Uterus (tissue), 2 donors: ENCODE results near the gene SPTLC3.

Experiments used
- POLR2A ChIP-seq, 2 donors: fragments of 450-650 bp; IDR thresholded peaks; one replicate each; pipeline ENCODE4 v1.6.1; 2016; ENCODE audit warnings: antibody characterized with exemption in 2 of 2, mild to moderate bottlenecking in 1 of 2, moderate library complexity in 1 of 2
- TF ChIP-seq, protein P1 (sequence below), 4 experiments: fragments of 200-600 bp in 2 of 4; fragments of 450-650 bp in 2 of 4; sonication (generic) in 2 of 4; IDR thresholded peaks; one replicate each; pipeline ENCODE4 v1.5.1; 2016 to 2019; ENCODE audit warnings: antibody characterized with exemption in 4 of 4, mild to moderate bottlenecking in 2 of 4, moderate library complexity in 1 of 4

DNA sequence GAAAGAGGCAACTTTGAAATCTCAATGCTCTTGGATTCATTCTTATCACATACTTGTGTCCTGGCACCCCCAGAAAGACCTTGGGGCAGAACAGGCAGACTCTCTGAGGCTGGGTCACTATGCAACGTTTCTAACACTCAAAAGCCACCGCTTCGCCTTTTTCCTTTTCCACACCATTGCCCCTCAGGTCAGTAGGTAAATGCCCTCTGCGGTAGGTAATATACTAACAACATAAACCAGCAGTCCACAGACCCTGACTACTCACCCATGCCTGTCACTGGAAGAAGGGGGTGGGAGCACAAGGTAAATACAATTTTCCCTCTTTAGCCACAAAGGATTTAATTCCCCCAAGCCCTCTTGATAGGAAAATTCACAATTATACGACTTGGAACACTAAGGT, 6.5 kb upstream of the SPTLC3 start:
- TF ChIP-seq POLR2A (IDR thresholded peaks at IDR 0.05): no peak
- TF ChIP-seq, protein P1, sequence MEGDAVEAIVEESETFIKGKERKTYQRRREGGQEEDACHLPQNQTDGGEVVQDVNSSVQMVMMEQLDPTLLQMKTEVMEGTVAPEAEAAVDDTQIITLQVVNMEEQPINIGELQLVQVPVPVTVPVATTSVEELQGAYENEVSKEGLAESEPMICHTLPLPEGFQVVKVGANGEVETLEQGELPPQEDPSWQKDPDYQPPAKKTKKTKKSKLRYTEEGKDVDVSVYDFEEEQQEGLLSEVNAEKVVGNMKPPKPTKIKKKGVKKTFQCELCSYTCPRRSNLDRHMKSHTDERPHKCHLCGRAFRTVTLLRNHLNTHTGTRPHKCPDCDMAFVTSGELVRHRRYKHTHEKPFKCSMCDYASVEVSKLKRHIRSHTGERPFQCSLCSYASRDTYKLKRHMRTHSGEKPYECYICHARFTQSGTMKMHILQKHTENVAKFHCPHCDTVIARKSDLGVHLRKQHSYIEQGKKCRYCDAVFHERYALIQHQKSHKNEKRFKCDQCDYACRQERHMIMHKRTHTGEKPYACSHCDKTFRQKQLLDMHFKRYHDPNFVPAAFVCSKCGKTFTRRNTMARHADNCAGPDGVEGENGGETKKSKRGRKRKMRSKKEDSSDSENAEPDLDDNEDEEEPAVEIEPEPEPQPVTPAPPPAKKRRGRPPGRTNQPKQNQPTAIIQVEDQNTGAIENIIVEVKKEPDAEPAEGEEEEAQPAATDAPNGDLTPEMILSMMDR (IDR thresholded peaks at IDR 0.05): no peak
